ENCODE results near the gene ERCC3. TPM values are rescaled to one million over a fixed set of nuclear protein-coding genes. Genes with fewer than 3 reads are reported as not detected.

ERCC3 gene
- total and polyA plus RNA-seq, 2 of the 13 experiments (the other 11 are each of a cell fraction or from before 2014, with no cell fraction given), result 49.7 to 64.6 TPM

GRCh38 chr2:127226520-127227263 lies 67.3 kb downstream of the ERCC3 start (continued):
- TF ChIP-seq CBX2 (IDR thresholded peaks at IDR 0.05; ENCODE audit: low read depth, low read length) (no peak), CBX2 (CRISPR knock-in tag; IDR thresholded peaks at IDR 0.05; ENCODE audit: low read depth) (no peak), FOSL1 (CRISPR knock-in tag; IDR thresholded peaks at IDR 0.05; ENCODE audit: borderline replicate concordance) (no peak), ZNF326 (CRISPR knock-in tag; IDR thresholded peaks at IDR 0.05; ENCODE audit: borderline replicate concordance) (no peak), ZBTB3 (CRISPR knock-in tag; IDR thresholded peaks at IDR 0.05; ENCODE audit: borderline replicate concordance, low read depth) (no peak), ZNF33A (CRISPR knock-in tag; IDR thresholded peaks at IDR 0.05; ENCODE audit: borderline replicate concordance) (no peak), MIXL1 (CRISPR knock-in tag; IDR thresholded peaks at IDR 0.05) (no peak), ZNF446 (CRISPR knock-in tag; IDR thresholded peaks at IDR 0.05) (no peak), CCAR2 (optimal IDR thresholded peaks at IDR 0.05; ENCODE audit: low read depth, low read length) (no peak), HMGA1 (CRISPR knock-in tag; conservative IDR thresholded peaks at IDR 0.05) (no peak), TBX2 (CRISPR knock-in tag; IDR thresholded peaks at IDR 0.05; ENCODE audit: borderline replicate concordance) (peak; percentile 34; the same call in 1 of the 2 replicates), GZF1 (CRISPR knock-in tag; IDR thresholded peaks at IDR 0.05) (no peak), ZBTB1 (CRISPR knock-in tag; IDR thresholded peaks at IDR 0.05; ENCODE audit: borderline replicate concordance) (no peak), RAD21 (CRISPR knock-in tag; IDR thresholded peaks at IDR 0.05) (no peak), ZNF501 (CRISPR knock-in tag; IDR thresholded peaks at IDR 0.05) (no peak), ZFYVE20 (CRISPR knock-in tag; IDR thresholded peaks at IDR 0.05; ENCODE audit: borderline replicate concordance, low read depth) (no peak), BORCS8-MEF2B (CRISPR knock-in tag; IDR thresholded peaks at IDR 0.05) (no peak), TGIF2 (CRISPR knock-in tag; IDR thresholded peaks at IDR 0.05) (no peak), ELF3 (CRISPR knock-in tag; IDR thresholded peaks at IDR 0.05) (0 out of 2 replicates have a peak, but pooled peaks have one; percentile 14), NCOA2 (CRISPR knock-in tag; IDR thresholded peaks at IDR 0.05) (no peak), TEAD3 (CRISPR knock-in tag; optimal IDR thresholded peaks at IDR 0.05; ENCODE audit: borderline replicate concordance) (no peak), NFYC (CRISPR knock-in tag; IDR thresholded peaks at IDR 0.05) (no peak), ZFY (CRISPR knock-in tag; IDR thresholded peaks at IDR 0.05) (no peak), ZFP36L1 (CRISPR knock-in tag; IDR thresholded peaks at IDR 0.05) (no peak), ZBTB49 (CRISPR knock-in tag; IDR thresholded peaks at IDR 0.05; ENCODE audit: borderline replicate concordance) (no peak), ZNF652 (CRISPR knock-in tag; IDR thresholded peaks at IDR 0.05; ENCODE audit: borderline replicate concordance, low read depth) (peak; percentile 92)
- TF ChIP-seq, protein P1, sequence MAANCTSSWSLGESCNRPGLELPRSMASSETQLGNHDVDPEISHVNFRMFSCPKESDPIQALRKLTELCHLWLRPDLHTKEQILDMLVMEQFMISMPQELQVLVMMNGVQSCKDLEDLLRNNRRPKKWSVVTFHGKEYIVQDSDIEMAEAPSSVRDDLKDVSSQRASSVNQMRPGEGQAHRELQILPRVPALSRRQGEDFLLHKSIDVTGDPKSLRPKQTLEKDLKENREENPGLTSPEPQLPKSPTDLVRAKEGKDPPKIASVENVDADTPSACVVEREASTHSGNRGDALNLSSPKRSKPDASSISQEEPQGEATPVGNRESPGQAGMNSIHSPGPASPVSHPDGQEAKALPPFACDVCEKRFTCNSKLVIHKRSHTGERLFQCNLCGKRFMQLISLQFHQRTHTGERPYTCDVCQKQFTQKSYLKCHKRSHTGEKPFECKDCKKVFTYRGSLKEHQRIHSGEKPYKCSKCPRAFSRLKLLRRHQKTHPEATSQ (CRISPR knock-in tag; IDR thresholded peaks at IDR 0.05; ENCODE audit: borderline replicate concordance), result no peak
- TF ChIP-seq, protein P2, sequence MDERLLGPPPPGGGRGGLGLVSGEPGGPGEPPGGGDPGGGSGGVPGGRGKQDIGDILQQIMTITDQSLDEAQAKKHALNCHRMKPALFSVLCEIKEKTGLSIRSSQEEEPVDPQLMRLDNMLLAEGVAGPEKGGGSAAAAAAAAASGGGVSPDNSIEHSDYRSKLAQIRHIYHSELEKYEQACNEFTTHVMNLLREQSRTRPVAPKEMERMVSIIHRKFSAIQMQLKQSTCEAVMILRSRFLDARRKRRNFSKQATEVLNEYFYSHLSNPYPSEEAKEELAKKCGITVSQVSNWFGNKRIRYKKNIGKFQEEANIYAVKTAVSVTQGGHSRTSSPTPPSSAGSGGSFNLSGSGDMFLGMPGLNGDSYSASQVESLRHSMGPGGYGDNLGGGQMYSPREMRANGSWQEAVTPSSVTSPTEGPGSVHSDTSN (CRISPR knock-in tag; IDR thresholded peaks at IDR 0.05), result no peak
